ENCODE measurements around the gene CEPT1.

Gene CEPT1

GRCh38 chr1:111193712-111194480, 53.9 kb downstream of the CEPT1 start:
- no peak for DNase-seq (ENCODE audit: low read depth)

DNA sequence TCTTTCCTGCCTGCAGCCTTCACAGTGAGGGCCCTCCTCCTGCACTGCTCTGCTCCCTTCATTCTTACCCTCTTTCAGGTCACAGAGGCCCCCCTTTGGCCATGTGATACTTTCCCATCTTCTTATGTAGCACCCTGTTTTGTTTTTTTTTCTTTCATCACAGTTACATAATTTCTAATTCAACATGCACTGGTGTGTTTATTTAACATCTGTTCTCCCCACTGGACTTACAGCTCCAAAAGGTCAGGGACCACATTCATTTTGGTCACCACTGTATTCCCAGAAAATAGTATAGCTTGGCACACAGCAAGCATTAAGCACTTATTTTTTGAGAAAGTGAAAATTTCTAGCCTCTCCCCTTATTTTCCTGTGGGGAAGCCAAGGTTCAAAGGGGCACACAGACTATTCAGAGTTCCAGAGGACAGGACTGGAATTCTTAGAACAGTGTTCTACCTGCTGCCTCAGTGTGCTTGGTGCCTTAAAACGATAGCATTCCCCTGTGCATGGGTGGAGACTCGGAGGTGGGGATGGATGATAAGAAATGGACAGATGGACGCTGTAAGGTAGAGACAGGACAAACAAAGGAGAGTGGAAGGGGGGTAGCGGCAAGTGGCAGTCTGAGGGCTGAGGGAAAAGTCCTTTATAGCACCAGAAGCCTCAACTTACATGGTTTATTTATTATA, 55.1 kb downstream of the CEPT1 start:
- DNase-seq (ENCODE audit: low read depth) = no peak

DNA sequence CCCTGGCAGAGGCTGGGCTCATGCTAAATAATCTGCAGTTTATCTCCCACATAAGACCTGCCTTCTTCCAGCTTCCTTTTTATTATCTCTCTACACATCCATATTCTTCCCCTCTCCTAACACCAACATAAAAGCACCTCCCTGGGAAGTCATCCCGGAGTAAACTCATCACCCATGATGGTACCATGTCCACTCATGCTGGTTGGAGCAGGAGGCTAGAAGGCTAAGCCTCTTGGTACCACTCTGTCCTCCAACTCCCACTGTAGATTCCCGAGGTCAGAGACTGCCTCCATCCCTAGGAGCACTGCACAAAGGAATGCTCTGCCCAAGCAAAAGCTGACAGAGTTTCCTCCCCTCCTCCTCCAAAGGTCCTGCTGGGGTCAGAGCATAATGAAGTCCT, 56.2 kb downstream of the CEPT1 start:
- DNase-seq (ENCODE audit: low read depth) = no peak

GRCh38 chr1:111197598-111198284, 57.7 kb downstream of the CEPT1 start:
- DNase-seq (ENCODE audit: low read depth) = no peak

- no peak for DNase-seq (ENCODE audit: low read depth)
These were observed 58.8 kb downstream of the CEPT1 start for GRCh38 chr1:111198836-111199235.

DNA sequence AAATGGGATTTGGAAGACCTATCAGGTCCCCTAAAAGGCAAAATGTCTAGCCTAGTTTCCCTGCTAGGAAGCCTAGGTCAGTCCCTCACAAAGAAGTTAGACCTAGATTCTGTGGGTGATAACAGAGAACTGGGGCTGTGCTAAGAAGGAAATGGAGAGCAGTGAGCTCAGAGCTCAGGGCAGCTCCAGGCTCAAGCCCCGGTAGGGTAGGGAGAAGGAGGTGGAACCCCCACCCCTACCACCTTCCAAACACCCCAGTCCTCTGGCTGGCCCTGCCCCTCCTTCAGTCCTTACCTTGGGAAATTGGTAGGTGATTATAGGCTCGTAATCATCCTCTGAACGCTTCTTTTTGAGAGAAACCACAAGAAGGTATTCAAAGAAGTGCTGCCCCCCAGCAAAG, 59.3 kb downstream of the CEPT1 start:
- DNase-seq (ENCODE audit: low read depth) = no peak

- no peak for DNase-seq (ENCODE audit: low read depth)
These were observed 60.1 kb downstream of the CEPT1 start, which contains the start of gene DENND2D for GRCh38 chr1:111199881-111200801. DENND2D (minus strand) TSS chr1:111200646; CDS start chr1:111200459, 187 bp downstream.

DNA sequence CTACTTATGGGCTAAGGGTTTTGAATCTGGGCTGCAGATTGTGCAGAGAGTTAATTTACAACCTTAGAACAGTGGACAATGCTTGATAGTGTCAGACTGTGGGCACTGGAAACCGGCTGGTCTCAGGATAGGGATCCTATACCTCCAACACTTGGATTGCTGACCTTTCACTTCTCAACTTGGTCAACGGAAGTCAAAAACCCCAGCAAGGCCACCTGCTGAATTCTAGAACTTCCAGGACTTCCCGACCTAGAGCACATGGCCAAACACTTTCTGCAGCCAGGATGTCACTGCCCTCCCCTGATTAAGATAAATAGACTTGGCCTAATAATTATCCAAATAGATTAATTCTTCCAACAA, 60.8 kb downstream of the CEPT1 start:
- no peak for DNase-seq (ENCODE audit: low read depth)

DNA sequence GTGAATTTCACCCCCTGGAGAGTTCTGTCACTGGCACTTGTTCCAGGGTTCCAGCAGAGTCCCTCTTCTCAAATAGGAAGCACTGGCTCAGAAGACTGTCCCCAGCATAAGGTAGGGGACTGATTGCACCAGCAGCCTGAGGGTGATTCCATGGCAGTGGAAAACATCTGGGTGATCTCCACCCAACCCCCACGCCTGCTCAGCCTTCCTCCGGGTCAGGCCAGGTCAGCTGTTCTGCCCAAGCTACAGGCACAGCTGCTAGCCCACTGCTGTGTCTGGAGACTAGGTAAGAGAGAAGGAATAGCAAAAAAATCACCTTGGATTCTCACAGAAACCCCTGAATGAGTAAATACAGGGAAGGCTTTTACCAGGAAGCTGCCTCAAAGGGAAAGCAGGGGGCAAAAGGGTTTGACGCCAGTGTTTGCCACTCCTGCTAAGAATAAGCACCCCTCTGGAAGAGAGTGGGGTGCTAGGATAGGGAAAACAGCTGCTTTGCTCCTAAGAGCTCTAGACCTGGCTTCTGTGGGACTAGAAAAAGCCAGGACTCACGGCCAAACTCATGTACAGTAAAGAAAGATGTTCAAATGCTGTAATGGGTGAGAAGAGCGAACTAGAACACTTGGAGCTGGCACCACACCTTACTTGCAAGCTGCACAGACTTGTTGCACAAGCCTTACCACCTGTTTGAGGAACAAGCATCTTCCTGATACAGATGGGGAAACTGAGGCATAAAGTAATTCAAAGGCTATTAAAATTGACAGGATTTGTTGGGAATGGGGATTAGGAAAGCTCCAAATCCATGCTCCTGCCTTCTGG, 61.5 kb downstream of the CEPT1 start:
- DNase-seq (ENCODE audit: low read depth) = no peak

DNA sequence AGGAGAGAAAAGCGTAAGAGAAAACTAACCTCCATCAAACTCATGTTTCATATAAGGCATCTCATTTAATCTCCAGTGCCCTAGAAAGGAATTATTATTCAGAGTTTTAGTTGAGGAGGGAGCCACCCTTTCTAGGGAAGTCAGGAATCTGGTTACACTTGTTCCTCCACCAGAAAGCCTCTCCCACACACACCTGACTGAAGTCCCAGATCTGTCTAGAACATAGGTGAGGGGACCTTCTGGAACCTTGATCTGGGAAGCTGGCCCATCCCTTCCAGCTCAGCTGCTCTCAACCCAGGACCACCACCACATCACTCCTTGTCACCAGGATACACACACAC, 62.3 kb downstream of the CEPT1 start:
- no peak for DNase-seq (ENCODE audit: low read depth)

GRCh38 chr1:111202707-111203623, 62.9 kb downstream of the CEPT1 start:
- DNase-seq (ENCODE audit: low read depth) = no peak

DNA sequence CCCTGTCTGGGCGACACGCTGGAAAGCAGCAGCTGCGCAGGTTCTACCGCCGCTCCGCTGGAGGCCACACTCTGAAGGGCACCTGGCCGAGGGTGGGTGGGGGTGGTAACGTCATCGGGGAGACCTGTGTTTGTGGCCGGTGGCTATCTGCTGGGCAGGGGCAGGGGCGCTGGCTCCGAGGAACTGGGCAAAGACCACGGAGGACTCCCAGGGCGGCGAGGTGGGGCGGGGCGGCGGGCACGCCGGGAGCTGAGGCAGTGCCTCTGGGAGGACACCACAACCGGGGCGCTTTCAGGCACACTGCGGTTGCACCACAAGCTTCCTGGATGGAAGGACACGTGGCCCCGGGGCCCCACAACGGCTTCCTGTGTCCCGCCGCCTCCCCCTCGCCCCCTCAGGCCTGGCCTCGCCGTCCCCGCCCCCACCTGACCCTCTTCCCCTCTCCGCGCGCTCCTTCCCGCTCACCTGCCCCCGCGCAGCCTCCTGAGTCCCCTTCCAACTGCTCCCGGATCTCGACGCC, 63.7 kb downstream of the CEPT1 start:
- DNase-seq (ENCODE audit: low read depth) = peak; percentile 79

DNA sequence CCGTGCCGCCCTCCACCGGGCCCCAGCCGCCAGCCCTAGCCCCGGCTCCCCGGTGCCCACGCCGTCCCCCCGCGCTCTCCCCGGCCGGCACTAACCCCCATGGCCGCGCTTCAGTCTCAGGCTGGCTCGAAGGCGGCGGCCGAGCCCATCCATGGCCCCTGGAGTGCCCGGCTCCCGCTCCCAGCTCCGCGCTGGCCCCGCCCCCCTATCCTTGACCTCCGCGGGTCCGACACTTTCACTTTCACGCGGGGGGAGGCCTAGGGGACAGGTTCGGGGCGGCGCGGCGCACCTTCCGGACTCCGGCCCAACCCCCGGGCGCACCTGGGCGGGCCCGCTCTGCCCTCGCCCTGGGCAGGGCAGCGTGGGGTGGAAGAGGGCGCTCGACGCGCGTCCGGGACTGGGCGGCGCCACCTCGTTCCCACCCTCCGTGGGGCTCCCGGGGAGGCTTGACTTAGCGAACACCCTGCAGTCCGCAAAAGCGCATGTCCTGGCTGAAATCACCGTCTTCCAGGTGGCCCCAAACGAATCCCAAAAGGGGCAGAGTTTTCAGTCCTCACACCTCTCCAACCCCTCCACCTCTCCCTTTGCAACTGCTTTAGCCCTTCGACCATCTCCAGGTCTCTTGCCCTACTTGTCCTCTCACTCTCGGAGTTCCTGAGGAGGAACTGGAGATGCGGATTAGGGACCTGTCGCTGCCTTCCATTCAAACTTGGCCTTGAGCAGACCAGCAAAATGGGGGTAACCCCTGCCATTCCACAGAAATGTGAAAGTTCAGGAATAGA, 64.4 kb downstream of the CEPT1 start:
- peak; percentile 61 for DNase-seq (ENCODE audit: low read depth)

DNA sequence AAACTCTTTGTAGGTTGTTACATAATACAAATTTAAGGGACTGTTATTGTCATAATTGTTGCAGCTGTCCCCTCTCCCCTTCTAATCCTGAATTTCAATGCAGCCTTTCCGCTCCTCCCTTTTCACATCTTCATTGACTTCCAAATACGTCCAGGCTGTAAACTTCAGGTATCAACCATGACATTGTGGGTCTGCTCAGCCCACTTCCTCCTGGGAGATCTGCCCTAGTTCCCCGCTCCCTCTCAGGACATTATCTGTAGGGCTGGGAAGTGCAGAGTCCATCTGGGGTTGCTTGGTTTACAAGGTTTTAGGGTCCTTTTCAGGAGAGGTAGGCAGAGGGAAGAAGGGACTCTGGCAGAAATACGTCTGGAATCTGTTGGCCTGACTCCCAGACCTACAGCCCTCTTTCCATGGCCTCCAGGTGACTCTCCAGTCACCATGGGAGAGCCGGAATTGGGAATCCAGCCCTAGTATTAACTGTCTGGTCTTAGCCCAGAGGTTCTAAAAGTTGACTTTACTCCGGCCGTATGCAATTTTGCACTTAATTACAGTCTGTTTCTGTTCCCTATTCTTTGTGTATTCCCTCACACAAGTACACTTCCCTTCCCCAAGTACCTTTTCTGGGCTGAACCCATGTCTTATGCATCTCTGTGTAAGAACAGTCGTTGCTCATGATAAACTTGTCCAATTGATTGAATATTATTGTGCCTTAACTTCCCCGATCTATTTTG, 65.1 kb downstream of the CEPT1 start:
- no peak for DNase-seq (ENCODE audit: low read depth)

DNA sequence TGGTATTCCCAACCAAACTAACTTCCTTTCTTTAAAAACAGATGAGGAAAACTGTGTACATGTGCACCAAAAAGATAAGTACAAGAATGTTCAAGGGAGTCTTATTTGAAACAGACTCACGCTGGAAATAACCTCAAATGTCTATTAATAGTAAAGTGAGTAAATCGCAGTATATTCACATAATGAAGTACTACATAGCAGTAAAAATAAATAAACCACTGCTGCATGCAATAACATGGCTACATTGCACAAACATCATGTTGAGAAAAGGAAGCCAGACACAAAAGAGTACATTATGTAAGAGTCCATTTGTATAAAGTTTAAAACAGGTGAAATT, 65.7 kb downstream of the CEPT1 start:
- no peak for DNase-seq (ENCODE audit: low read depth)

DNA sequence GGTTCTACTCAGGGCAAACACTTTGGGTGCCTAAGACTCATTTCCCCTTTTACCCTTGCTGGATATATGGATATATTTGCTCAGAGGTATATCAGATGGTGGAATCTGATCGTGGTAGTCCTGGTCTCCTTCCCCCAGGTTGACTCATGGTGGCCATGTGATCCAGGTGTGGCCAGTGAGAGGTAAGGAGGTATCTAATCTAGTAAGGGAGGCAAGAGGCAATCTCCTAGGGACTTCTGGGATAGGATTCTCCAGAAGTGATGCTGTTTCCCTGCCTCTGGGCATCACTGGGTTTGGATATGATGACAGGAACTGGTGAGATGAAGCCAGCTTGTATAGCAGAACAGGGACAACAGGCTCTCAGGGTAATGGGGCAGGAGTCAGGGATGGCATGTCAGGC, 68.9 kb downstream of the CEPT1 start:
- DNase-seq (ENCODE audit: low read depth) = no peak

DNA sequence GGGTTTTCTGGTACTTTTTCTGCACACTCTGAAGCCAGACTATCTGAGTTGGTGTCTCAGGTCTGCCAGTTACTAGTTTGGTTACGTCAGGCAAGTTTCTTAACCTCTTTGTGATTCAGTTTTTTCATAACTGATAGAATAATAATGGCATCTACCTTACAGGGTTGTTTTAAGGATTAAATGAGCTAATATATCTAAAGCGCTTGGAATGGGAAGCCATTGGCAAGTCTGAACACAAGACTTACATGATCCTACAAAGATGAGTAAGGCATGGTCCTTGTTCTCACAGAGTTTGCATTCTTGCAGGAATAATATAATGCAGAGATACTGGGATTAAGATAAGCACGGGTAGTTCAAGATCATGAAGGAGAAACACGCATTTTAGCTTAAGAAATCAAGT, 69.6 kb downstream of the CEPT1 start:
- DNase-seq (ENCODE audit: low read depth) = no peak

- DNase-seq (ENCODE audit: low read depth) = no peak
These were observed 71.9 kb downstream of the CEPT1 start for GRCh38 chr1:111211921-111212320.

Measured in activated T-helper 9 cell treated with anti-CD3 and anti-CD28 coated beads, Interleukin-2, amount 50 U/mL, for 16 hours (primary cell).